Activated CD8-positive, alpha-beta memory T cell treated with anti-CD3 and anti-CD28 coated beads for 36 hours (primary cell): ENCODE results near the gene CHIA. TPM values are rescaled to one million over a fixed set of nuclear protein-coding genes. Genes with fewer than 3 reads are reported as not detected.

Experiments
- CTCF ChIA-PET: fragments of 350-600 bp; sonication (Branson Sonifier 250); formaldehyde crosslinking; loops from one replicate; lab custom pipeline; 2021; ENCODE audit warnings: antibody characterized with exemption; lab: Charles Lee
- POLR2A ChIA-PET: fragments of 350-600 bp; sonication (Branson Sonifier 250); formaldehyde crosslinking; loops from one replicate; lab custom pipeline; 2021; ENCODE audit warnings: antibody characterized with exemption; lab: Charles Lee
- total RNA-seq, 2 experiments: library from RNA; stranded (reverse); gene quantifications; one replicate each; pipeline ENCODE4 v1.2.3, GENCODE V29; 2021

CHIA gene
- total RNA-seq, result not detected

DNA sequence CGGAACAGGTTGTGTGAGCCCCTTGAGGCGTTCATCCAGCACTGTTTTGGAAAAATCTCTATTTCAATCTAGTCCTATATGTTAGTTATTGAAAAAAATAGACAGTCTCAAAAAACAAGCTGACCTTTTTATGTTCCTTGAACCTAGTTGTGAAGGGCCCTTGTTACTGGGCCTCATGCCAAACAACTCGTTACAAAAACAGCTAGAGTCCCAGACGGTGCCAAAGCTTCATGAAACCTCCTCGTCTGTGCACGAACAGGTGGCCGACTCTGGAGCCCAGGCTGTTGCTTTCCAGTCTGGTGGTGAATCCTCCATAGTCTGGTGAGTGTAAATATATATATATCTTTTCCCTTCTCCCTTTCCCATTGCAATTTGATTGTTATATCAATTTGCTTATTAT is at the start of gene CHIA:
Gene CHIA (plus strand): TSS at position 222 of the 400 bp plus-strand sequence. CDS start 19,617 bp downstream, outside the sequence.
- POLR2A ChIA-PET, result no interaction called here
- CTCF ChIA-PET, result interaction anchor here (0.6 kb wide), 1 partner anchor 17 kb away, joined by 3 read pairs; no protein-coding TSS in a partner anchor

GRCh38 chr1:111241797-111242196 is 48.9 kb upstream of the CHIA start:
- CTCF ChIA-PET, result no interaction called here
- POLR2A ChIA-PET, result no interaction called here

GRCh38 chr1:111242805-111243523 is 47.7 kb upstream of the CHIA start:
- POLR2A ChIA-PET, result no interaction called here

DNA sequence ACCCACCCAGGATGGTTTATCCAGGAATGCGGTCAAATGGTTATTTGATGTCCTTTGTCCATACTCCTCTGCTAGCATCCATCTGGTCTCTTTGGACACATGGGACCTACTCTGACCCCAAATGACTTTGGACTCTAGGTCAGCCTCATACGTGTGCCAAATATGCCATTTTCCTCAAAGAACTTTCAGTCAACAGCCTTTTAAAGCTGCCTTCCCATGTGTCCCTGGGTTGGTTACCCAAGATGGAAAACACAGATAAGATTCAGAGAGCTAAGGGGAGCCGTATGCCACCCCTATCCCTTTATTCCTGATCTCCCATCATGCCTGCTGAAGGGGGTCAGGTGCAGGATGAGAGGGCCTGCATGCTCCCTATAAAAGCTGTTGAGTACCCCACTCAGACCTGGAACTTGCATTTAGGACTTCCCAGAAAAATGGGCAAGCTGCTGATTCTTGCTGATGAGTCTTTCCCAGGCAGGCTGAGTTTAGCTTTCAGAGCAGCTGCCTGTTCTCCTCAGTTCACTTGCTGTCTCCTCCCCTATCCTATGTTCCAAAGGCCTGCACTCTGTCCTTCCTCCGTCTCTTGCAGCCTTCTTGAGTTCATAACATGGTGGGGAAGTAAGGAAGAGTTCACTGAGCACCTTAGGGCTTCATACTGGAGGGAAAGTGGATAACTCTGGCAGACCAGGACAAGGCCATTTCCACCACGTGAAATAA is 43.4 kb upstream of the CHIA start:
- ChIA-PET CTCF (interaction anchor here (0.8 to 0.9 kb wide), 2 partner anchors 19 to 86 kb away, joined by 3 read pairs; no protein-coding TSS in a partner anchor), POLR2A (no interaction called here)

More at GRCh38 chr1:111242805-111243523, 47.7 kb upstream of the CHIA start:
- CTCF ChIA-PET, result no interaction called here

- POLR2A ChIA-PET, result no interaction called here
- CTCF ChIA-PET, result interaction anchor here (0.6 kb wide), 2 partner anchors 9 to 118 kb away, joined by 3 to 4 read pairs; no protein-coding TSS in a partner anchor
Measured at GRCh38 chr1:111249960-111250359, 40.7 kb upstream of the CHIA start.

DNA sequence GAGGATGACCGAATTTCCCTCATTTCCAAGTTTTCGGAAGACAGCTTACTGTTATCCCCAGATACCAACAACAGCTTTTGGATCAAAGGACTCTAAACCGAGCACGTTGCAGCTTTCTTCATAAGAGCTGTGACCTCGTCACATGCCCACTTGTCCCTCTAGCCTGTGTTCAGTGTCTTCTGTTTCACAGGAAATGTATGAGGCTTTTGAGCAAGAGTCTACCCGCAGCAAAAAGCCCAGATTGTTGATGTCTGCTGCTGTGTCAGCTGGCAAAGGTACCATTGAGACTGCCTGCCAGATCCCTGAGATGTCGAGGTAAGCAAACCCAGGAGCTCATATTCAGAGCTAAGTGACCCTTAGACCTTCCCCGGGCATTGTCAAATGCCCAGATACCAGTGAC is 39.1 kb upstream of the CHIA start:
- ChIA-PET CTCF (no interaction called here), POLR2A (interaction anchor here (0.7 kb wide), 1 partner anchor 1039 kb away, joined by 5 read pairs; no protein-coding TSS in a partner anchor)

DNA sequence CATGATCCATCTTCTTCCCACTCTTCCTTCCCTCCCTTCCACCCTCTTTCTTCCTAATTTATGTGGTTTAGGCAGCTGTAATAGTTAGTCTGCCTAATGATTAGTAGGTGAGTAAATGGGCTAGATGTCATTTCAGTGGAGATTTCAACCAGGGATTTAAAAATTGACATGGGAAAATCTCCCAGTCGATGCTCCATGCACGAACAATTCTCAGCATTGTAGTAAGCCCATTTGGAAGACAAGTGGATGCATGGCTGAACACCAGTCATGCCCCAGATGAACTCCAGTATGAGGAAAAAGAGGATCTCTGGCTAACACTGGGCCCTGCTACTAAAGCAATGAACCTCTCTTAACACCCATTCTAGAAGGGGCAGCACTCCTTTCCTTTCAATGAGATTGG is 37.9 kb upstream of the CHIA start:
- ChIA-PET POLR2A (no interaction called here), CTCF (no interaction called here)

GRCh38 chr1:111253876-111254275 is 36.8 kb upstream of the CHIA start:
- POLR2A ChIA-PET, result no interaction called here
- CTCF ChIA-PET, result interaction anchor here (0.6 kb wide), 1 partner anchor 89 kb away, joined by 5 read pairs; no protein-coding TSS in a partner anchor

DNA sequence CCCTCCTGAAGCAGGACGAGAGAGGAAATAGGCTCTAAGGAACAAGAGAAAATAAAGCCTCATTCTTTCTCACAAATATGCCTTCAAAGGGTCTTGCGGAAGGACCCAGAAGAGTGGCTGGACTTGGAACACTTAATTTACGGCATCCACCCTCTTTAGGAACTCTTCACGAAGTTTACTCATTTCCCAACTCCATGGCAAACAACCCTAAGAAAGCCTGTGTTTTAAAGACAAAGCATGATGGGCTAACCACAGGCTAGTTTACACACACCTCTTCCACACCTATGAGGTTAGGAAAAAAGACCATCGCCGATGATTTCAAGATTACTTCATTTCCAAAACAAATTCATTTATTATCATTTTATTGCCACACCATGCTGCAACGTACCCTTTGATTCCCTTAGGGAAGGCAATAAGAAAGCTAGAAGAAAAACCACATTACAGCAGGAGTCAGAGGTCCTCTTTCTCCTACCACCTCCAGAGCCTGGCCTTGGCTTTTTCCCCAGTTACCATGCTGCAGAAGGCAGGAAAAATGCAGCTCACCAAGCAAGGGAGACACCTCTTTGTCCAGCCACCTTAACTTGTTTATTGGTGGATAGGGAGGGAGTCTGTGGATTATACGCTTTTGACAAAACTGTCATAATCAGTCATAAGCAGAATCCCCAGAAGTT is 33.5 kb upstream of the CHIA start:
- CTCF ChIA-PET, result no interaction called here
- POLR2A ChIA-PET, result no interaction called here

GRCh38 chr1:111267801-111268508 is 22.7 kb upstream of the CHIA start:
- ChIA-PET CTCF (no interaction called here), POLR2A (no interaction called here)

DNA sequence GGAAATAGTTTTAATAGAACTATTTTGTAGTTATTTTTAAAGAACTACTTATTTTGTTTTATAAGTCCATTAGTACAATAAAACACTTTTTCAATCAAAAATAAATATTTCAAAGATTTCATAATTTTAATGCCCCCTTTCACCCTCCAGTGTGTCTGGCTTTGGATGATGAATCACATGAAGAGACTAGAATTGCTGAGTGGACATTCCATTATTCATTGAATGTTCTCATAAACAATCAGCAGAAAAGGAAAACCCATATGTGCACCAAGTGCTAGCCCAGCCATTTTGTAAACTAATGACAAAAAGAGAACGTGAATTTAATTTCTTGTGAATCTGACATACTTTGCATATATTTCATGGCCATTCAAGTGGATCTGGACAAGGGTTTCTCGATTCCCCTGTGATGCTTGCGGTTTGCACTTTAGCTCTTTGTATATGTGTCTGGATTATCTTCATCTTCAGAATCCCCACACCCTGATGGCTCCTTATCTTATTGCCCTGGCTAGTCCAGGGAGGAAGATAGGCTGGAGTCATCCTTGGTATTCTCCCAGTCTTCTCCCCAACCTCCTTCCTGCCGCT is 20.7 kb upstream of the CHIA start:
- POLR2A ChIA-PET, result no interaction called here
- CTCF ChIA-PET, result no interaction called here

DNA sequence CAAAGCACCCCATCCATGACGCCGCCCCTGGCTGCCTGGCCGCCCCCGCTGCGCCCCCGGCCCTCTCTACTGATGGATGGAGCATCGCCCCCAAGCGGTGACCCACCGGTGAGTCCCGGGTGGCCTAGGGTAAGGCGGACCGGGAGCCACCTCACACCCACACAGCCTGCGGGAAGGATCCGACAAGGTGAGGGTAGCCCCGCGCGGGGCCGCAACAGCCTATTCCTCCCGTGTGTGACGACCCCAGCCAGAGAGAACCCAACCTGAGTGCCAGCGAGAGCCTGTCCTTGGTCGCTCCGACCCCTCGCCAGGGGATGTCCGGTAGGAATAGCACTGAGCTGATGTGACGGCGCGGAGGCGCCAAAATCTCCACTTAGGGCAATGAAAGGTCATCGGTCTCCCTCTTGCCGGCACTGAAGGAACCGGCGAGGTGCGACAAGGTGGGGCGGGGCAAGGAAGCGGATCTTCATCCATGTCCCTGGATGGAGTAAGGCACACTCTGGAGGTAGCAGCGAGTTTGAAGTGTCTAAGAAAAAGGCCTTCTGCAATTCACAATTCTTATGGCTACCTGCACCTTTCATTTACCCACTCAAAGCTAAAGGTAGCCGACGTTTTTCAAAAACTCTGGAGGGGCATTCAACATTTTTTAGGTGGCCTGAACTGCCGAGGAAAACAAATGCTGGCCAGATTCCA is 19.7 kb upstream of the CHIA start:
- POLR2A ChIA-PET, result no interaction called here

DNA sequence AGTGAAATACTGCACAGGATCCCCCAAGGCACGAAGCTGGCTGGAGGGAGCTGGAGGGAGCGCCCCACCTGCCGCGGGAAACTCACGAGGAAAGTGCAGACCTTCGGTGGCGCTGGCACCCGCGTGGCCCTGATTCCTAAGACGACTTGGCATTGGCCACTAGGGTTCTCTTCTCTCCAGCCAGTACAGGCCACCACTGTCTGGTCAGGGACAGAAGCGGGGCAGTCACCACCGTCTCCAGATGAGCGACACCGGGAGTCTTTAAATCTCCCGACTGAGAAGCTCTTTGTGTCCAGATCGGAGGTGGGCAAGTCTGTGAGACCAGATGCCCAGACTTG is 19.2 kb upstream of the CHIA start:
- CTCF ChIA-PET, result interaction anchor here (0.7 to 1.2 kb wide), 2 partner anchors 49 to 365 kb away, joined by 3 read pairs; no protein-coding TSS in a partner anchor

More for the DNA sequence above, 19.7 kb upstream of the CHIA start:
- CTCF ChIA-PET, result interaction anchor here (0.7 to 1.2 kb wide), 2 partner anchors 48 to 364 kb away, joined by 3 read pairs; no protein-coding TSS in a partner anchor

DNA sequence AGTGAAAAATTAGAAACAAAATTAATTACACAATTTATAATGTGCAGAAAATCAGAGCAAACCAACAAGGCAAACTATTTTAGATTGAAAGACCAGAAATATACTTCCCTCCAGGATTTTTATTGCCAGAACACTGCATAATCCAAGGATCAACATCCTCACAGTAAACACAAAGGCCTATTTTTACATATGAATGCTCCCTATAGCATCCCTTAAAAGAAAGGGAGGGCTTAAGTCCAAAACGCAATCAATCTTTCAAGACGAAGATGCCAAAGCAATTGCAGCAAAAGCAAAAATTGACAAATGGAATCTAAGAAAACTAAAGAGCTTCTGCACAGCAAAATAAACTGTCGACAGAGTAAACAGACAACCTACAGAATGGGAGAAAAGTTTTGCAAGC is 18.6 kb upstream of the CHIA start:
- POLR2A ChIA-PET, result no interaction called here
- CTCF ChIA-PET, result interaction anchor here (1.2 kb wide), 1 partner anchor 49 kb away, joined by 3 read pairs; no protein-coding TSS in a partner anchor

More for the DNA sequence above, 19.2 kb upstream of the CHIA start:
- POLR2A ChIA-PET, result no interaction called here

GRCh38 chr1:111274653-111275052 is 16.0 kb upstream of the CHIA start:
- POLR2A ChIA-PET, result no interaction called here

GRCh38 chr1:111275079-111275478 is 15.6 kb upstream of the CHIA start:
- ChIA-PET POLR2A (no interaction called here), CTCF (no interaction called here)

More at GRCh38 chr1:111274653-111275052, 16.0 kb upstream of the CHIA start:
- CTCF ChIA-PET, result no interaction called here

GRCh38 chr1:111275780-111276433 is 14.7 kb upstream of the CHIA start:
- POLR2A ChIA-PET, result no interaction called here

DNA sequence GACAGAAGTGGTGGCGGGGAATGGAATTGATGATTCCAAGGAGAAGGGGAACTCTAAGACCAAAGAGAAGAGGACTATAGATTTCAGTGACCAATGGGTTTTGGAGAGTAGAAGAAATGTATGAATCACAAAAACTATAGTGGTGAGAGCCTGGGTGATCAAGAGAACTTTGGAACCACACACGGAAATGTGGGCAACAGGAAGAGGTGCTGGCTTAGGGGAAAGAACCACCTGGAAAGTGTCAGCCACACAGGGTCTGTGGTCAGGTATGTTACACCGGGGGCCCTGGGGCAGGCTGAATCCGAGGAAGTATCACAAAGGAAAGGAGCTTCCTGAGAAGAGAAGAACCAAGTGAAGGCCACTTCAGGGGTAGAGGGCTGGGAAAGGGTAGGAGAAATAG is 11.5 kb upstream of the CHIA start:
- POLR2A ChIA-PET, result no interaction called here
- CTCF ChIA-PET, result interaction anchor here (0.5 kb wide), 1 partner anchor 149 kb away, joined by 4 read pairs; no protein-coding TSS in a partner anchor

More at GRCh38 chr1:111275780-111276433, 14.7 kb upstream of the CHIA start:
- CTCF ChIA-PET, result no interaction called here
